Suppressor macrophage treated with lipopolysaccharide for 4 hours (primary cell): ENCODE measurements around the gene OR4C6.

Experiments
- DNase-seq: peaks from one replicate; pipeline ENCODE4 v3.0.0-alpha.2; 2020

Gene OR4C6

GRCh38 chr11:55661901-55662300, at the start of gene OR4C6:
TSS of gene OR4C6 (plus strand) at chr11:55662201. CDS start at chr11:55665167, 2,966 bp downstream.
- DNase-seq = no peak

GRCh38 chr11:55624531-55624930, 37.5 kb upstream of the OR4C6 start:
- DNase-seq = no peak

GRCh38 chr11:55634813-55635212, 27.2 kb upstream of the OR4C6 start, which contains the start of gene OR4P4:
TSS of gene OR4P4 (plus strand) at chr11:55635113.
- no peak for DNase-seq

- no peak for DNase-seq
Measured at GRCh38 chr11:55648027-55648426, 14.0 kb upstream of the OR4C6 start, which contains the start of gene OR4S2. TSS of gene OR4S2 (plus strand) at chr11:55648327. CDS start at chr11:55650904, 2,577 bp downstream.

GRCh38 chr11:55652560-55652959, 9.4 kb upstream of the OR4C6 start:
- DNase-seq = no peak

GRCh38 chr11:55655096-55655495, 6.9 kb upstream of the OR4C6 start:
- no peak for DNase-seq

- no peak for DNase-seq
Measured at GRCh38 chr11:55658031-55658573, 3.9 kb upstream of the OR4C6 start.

GRCh38 chr11:55658608-55659007, 3.4 kb upstream of the OR4C6 start:
- DNase-seq = no peak

- DNase-seq = no peak
Measured at GRCh38 chr11:55669376-55669775, 7.4 kb downstream of the OR4C6 start.

- DNase-seq = no peak
Measured at GRCh38 chr11:55673860-55674259, 11.9 kb downstream of the OR4C6 start.

GRCh38 chr11:55697817-55698216, 35.8 kb downstream of the OR4C6 start:
- DNase-seq = no peak

- DNase-seq = no peak
Measured at GRCh38 chr11:55701429-55701828, 39.4 kb downstream of the OR4C6 start.

GRCh38 chr11:55707029-55707428, 45.0 kb downstream of the OR4C6 start:
- peak; percentile 24 for DNase-seq

- DNase-seq = no peak
Measured at GRCh38 chr11:55714982-55715888, 53.2 kb downstream of the OR4C6 start.
